DOHH2 (cell line): Measurements from ENCODE around the gene WNK4.
"Not testable (repeated sequence)": the region's sequence is repeated elsewhere in the genome, so short reads cannot be mapped to it uniquely, and the experiment has no call there.

Source experiments
- H3F3A ChIP-seq: fragments of 200-600 bp; sonication (generic), shearing (Covaris generic); 2 replicates; pipeline ENCODE4 v1.6.0; 2016; ENCODE audit warnings: antibody characterized with exemption, mild to moderate bottlenecking; ENCODE audit not compliant: control insufficient read depth, insufficient read depth
- H3K27ac ChIP-seq: fragments of 200-600 bp; sonication (generic); 2 replicates; pipeline ENCODE4 v1.5.1; 2014; ENCODE audit warnings: low read depth, mild to moderate bottlenecking, low read length, moderate library complexity
- H3K27me3 ChIP-seq: fragments of 200-600 bp; sonication (generic); 2 replicates; pipeline ENCODE4 v1.6.1; 2014; ENCODE audit warnings: mild to moderate bottlenecking, low read length, mixed read lengths; ENCODE audit not compliant: control insufficient read depth
- H3K36me3 ChIP-seq: fragments of 200-600 bp; sonication (generic); 2 replicates; pipeline ENCODE4 v1.6.1; 2014; ENCODE audit warnings: mild to moderate bottlenecking, low read length, moderate library complexity, mixed read lengths; ENCODE audit not compliant: control insufficient read depth
- H3K4me1 ChIP-seq: fragments of 200-600 bp; sonication (generic); 2 replicates; pipeline ENCODE4 v1.6.1; 2014; ENCODE audit warnings: mild to moderate bottlenecking, low read length, mixed read lengths; ENCODE audit not compliant: control insufficient read depth
- H3K4me2 ChIP-seq: fragments of 200-600 bp; sonication (generic); 2 replicates; pipeline ENCODE4 v1.6.0; 2014; ENCODE audit warnings: mild to moderate bottlenecking, low read length, moderate library complexity
- H3K4me3 ChIP-seq: fragments of 200-600 bp; sonication (generic); 2 replicates; pipeline ENCODE4 v1.5.1; 2014; ENCODE audit warnings: mild to moderate bottlenecking, low read length, mixed read lengths
- H3K79me2 ChIP-seq: fragments of 200-600 bp; sonication (generic); 2 replicates; pipeline ENCODE4 v1.6.1; 2014; ENCODE audit warnings: mild to moderate bottlenecking, low read length, mixed read lengths; ENCODE audit not compliant: control insufficient read depth
- H3K9me2 ChIP-seq: fragments of 200-600 bp; sonication (generic); replicated peaks from 2 replicates; pipeline ENCODE4 v1.6.1; 2014; ENCODE audit warnings: mild to moderate bottlenecking, low read length, mixed read lengths; ENCODE audit not compliant: control insufficient read depth
- H3K9me3 ChIP-seq: fragments of 200-600 bp; sonication (generic); 2 replicates; pipeline ENCODE4 v1.6.1; 2014; ENCODE audit warnings: antibody characterized with exemption, low read length, mixed read lengths; ENCODE audit not compliant: control insufficient read depth, insufficient read depth
- H4K20me1 ChIP-seq: fragments of 200-600 bp; sonication (generic); 2 replicates; pipeline ENCODE4 v1.6.0; 2014; ENCODE audit warnings: low read depth, mild to moderate bottlenecking, antibody characterized with exemption, low read length, moderate library complexity; ENCODE audit not compliant: control insufficient read depth, insufficient read depth
- EZH2phosphoT487 ChIP-seq: fragments of 200-600 bp; sonication (generic); IDR thresholded peaks from 2 replicates; pipeline ENCODE4 v1.6.1; 2017; ENCODE audit warnings: borderline replicate concordance, mild to moderate bottlenecking, antibody characterized with exemption, low read length, moderate library complexity, mixed read lengths
- TF ChIP-seq, protein P1 (sequence below): fragments of 200-600 bp; sonication (generic); IDR thresholded peaks from one replicate; pipeline ENCODE4 v1.5.1; 2014; ENCODE audit warnings: antibody characterized with exemption, mild to moderate bottlenecking, low read depth, low read length; ENCODE audit not compliant: poor library complexity, severe bottlenecking

WNK4 gene

DNA sequence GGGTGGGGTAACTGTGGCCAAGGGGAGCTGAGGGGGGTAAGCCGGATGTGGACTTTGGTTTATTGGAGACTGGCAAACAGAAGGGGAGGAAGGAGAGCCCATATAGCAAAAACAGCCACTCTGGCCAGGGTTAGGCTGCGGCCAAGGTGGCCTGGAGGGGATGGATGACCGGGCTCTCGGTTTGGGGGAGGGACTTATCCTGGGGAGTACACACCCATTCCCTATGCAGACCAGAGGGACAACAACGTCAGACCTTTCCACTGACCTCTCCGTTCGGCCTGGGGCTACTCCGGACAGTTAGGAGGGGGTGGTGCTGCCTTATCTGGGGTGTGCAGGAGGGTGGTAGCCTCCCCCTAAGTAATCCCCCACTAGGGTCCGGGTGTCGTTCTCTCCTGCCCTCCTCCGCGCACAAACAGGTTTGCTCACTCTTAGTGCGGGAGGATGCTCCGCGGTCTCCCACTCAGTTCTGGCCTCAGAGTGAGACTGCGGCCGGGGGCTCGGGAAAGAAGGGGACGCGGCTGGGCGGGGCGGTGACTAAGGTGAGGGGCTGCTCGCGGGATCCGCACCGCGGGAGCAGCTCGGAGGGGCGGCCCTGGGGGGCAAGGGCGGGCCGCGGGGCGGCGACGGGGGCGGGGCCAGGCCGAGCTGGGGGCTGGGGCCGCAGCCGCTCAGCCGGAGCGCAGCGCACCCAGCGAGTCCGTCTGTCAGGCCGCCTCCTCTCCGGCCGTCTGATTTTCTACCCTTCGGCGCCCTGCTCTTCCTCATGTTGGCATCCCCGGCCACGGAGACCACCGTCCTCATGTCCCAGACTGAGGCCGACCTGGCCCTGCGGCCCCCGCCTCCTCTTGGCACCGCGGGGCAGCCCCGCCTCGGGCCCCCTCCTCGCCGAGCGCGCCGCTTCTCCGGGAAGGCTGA is at the start of gene WNK4:
Gene WNK4, plus strand, starts transcription at position 675 of the 915 bp plus-strand sequence. Its CDS starts 89 bp downstream, at position 764.
- Histone ChIP-seq H3K27me3 (peaks cover 38% of the 10 kb centered on the region), H3K4me1 (no peaks in the 10 kb centered on the region), H3K9me2 (no peaks in the 10 kb centered on the region), H3K4me2 (no peak within 1 kb of the TSS), H4K20me1 (no peaks in the 10 kb centered on the region), H3K4me3 (no peak within 1 kb of the TSS), H3K27ac (no peak within 1 kb of the TSS), H3K36me3 (peaks cover 33% of the 10 kb centered on the region), H3F3A (no peaks in the 10 kb centered on the region; the same call in 1 of the 2 replicates), H3K9me3 (no peaks in the 10 kb centered on the region), H3K79me2 (no peaks in the 10 kb centered on the region)
- TF ChIP-seq EZH2phosphoT487: no peak

GRCh38 chr17:42740699-42741098 is 39.7 kb upstream of the WNK4 start:
- Histone ChIP-seq H3K27ac (no peak overlapping the region), H3K4me3 (no peak overlapping the region), H3K79me2 (peaks cover 55% of the 10 kb centered on the region)

GRCh38 chr17:42742916-42743315 is 37.5 kb upstream of the WNK4 start:
- Histone ChIP-seq H3K79me2 (peaks cover 45% of the 10 kb centered on the region), H3K27me3 (peaks cover 14% of the 10 kb centered on the region), H3K4me1 (peaks cover 28% of the 10 kb centered on the region), H3K4me2 (peak overlapping the region; percentile 94)
- H4K20me1 ChIP-seq, H3K27ac ChIP-seq, H3K9me3 ChIP-seq, H3K4me3 ChIP-seq, H3K9me2 ChIP-seq, H3F3A ChIP-seq, H3K36me3 ChIP-seq: not testable (repeated sequence)

More at GRCh38 chr17:42740699-42741098, 39.7 kb upstream of the WNK4 start:
- no peak overlapping the region for H3K4me2 ChIP-seq
- peaks cover 4% of the 10 kb centered on the region for H3K36me3 ChIP-seq
- H4K20me1 ChIP-seq: no peaks in the 10 kb centered on the region
- H3K9me2 ChIP-seq: no peaks in the 10 kb centered on the region
- H3K4me1 ChIP-seq: peaks cover 32% of the 10 kb centered on the region
- peaks cover 4% of the 10 kb centered on the region for H3K9me3 ChIP-seq
- no peaks in the 10 kb centered on the region for H3F3A ChIP-seq
- peaks cover 4% of the 10 kb centered on the region; the same call in 1 of the 2 replicates for H3K27me3 ChIP-seq
- TF ChIP-seq, protein P1, sequence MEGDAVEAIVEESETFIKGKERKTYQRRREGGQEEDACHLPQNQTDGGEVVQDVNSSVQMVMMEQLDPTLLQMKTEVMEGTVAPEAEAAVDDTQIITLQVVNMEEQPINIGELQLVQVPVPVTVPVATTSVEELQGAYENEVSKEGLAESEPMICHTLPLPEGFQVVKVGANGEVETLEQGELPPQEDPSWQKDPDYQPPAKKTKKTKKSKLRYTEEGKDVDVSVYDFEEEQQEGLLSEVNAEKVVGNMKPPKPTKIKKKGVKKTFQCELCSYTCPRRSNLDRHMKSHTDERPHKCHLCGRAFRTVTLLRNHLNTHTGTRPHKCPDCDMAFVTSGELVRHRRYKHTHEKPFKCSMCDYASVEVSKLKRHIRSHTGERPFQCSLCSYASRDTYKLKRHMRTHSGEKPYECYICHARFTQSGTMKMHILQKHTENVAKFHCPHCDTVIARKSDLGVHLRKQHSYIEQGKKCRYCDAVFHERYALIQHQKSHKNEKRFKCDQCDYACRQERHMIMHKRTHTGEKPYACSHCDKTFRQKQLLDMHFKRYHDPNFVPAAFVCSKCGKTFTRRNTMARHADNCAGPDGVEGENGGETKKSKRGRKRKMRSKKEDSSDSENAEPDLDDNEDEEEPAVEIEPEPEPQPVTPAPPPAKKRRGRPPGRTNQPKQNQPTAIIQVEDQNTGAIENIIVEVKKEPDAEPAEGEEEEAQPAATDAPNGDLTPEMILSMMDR: no peak
- TF ChIP-seq EZH2phosphoT487: no peak

DNA sequence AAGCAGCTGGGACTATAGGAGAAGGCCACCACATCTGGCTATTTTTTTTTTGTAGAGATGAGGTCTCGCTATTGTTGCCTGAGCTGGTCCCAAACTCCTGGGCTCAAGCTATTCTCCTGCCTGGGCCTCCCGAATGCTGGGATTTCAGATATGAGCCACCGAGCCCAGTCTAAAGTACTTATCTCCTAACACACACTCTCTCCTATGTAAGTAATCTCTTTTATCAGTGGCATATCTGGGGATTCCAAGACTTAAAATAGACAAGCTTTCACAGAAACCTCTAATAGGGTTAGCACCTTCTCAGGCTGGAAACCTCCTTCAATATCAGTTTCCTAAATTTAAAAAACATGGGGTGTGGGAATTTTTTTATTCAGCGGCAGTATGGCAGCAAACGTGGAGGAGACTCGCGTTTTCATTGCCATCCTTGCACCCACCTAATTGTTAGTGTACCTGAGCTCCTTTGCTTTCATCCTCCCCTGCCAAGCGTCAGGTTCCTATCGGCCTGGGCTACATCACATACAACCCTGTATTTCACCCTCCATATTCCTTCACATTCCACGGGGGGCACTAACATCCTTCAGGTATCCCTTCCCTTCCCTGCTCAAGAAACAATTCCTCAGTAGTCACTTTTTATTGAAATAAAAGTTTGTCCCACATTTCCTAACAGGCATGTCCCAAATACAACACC is 36.7 kb upstream of the WNK4 start:
- Histone ChIP-seq H3K79me2 (peaks cover 45% of the 10 kb centered on the region), H3K9me3 (peaks cover 4% of the 10 kb centered on the region), H3K4me1 (peaks cover 28% of the 10 kb centered on the region), H3K36me3 (peaks cover 4% of the 10 kb centered on the region), H4K20me1 (no peaks in the 10 kb centered on the region), H3K4me2 (peak overlapping the region; percentile 94), H3F3A (no peaks in the 10 kb centered on the region), H3K9me2 (no peaks in the 10 kb centered on the region), H3K27me3 (peaks cover 14% of the 10 kb centered on the region), H3K4me3 (peak overlapping the region; percentile 83), H3K27ac (peak overlapping the region; percentile 60)
- no peak for TF ChIP-seq EZH2phosphoT487
- TF ChIP-seq, protein P1: no peak
